Neural progenitor cell (in vitro differentiated cells): Measurements from ENCODE around the gene KCTD13. TPM values are rescaled to one million over a fixed set of nuclear protein-coding genes. Genes with fewer than 3 reads are reported as not detected.

Experiments used
- DNase-seq: peaks from one replicate; pipeline ENCODE4 v3.0.0-alpha.2; 2016; ENCODE audit warnings: low spot score
- H2AFZ ChIP-seq: fragments of 200-600 bp; sonication (generic); replicated peaks from 2 replicates; pipeline ENCODE4 v1.6.1; 2016; ENCODE audit warnings: antibody characterized with exemption
- H3F3A ChIP-seq: fragments of 200-600 bp; sonication (generic); 2 replicates; pipeline ENCODE4 v1.6.1; 2016; ENCODE audit warnings: antibody characterized with exemption, low read depth
- H3K27ac ChIP-seq: fragments of 200-600 bp; sonication (generic); 2 replicates; pipeline ENCODE4 v1.5.1; 2016; ENCODE audit warnings: mild to moderate bottlenecking
- H3K27me3 ChIP-seq: fragments of 200-600 bp; sonication (generic); 2 replicates; pipeline ENCODE4 v1.6.1; 2016; ENCODE audit warnings: mild to moderate bottlenecking, moderate library complexity
- H3K36me3 ChIP-seq: fragments of 200-600 bp; sonication (generic); 2 replicates; pipeline ENCODE4 v1.5.1; 2016
- H3K4me1 ChIP-seq: fragments of 200-600 bp; sonication (generic); 2 replicates; pipeline ENCODE4 v1.6.1; 2016; ENCODE audit warnings: mixed run types
- H3K4me2 ChIP-seq: fragments of 200-600 bp; sonication (generic); 2 replicates; pipeline ENCODE4 v1.6.1; 2016
- H3K4me3 ChIP-seq: fragments of 200-600 bp; sonication (generic); 2 replicates; pipeline ENCODE4 v1.5.1; 2016
- H3K79me2 ChIP-seq: fragments of 200-600 bp; sonication (generic); 2 replicates; pipeline ENCODE4 v1.6.1; 2016; ENCODE audit warnings: low read depth
- H3K9ac ChIP-seq: fragments of 200-600 bp; sonication (generic); 2 replicates; pipeline ENCODE4 v1.6.1; 2016
- H3K9me3 ChIP-seq: fragments of 200-600 bp; sonication (generic); 2 replicates; pipeline ENCODE4 v1.5.1; 2016; ENCODE audit warnings: low read depth
- H4K20me1 ChIP-seq: fragments of 200-600 bp; sonication (generic); 2 replicates; pipeline ENCODE4 v1.6.1; 2016; ENCODE audit warnings: low read depth
- H3K27ac Mint-ChIP-seq: 3 replicates; pipeline ENCODE4 v1.8.0; 2021; ENCODE audit warnings: mixed read lengths
- H3K27me3 Mint-ChIP-seq: 2 replicates; pipeline ENCODE4 v1.8.0; 2022; ENCODE audit warnings: low read depth, mild to moderate bottlenecking, inconsistent platforms, moderate library complexity, mixed read lengths; ENCODE audit not compliant: insufficient read depth
- H3K36me3 Mint-ChIP-seq: 3 replicates; pipeline ENCODE4 v1.8.0; 2021; ENCODE audit warnings: mixed read lengths
- H3K4me1 Mint-ChIP-seq: 3 replicates; pipeline ENCODE4 v1.8.0; 2021; ENCODE audit warnings: mixed read lengths
- H3K4me3 Mint-ChIP-seq: 3 replicates; pipeline ENCODE4 v1.8.0; 2021; ENCODE audit warnings: mild to moderate bottlenecking, moderate library complexity, mixed read lengths
- H3K9me3 Mint-ChIP-seq: 3 replicates; pipeline ENCODE4 v1.8.0; 2020; ENCODE audit warnings: mixed read lengths
- CTCF ChIP-seq: fragments of 200-600 bp; sonication (generic); IDR thresholded peaks from 2 replicates; pipeline ENCODE4 v1.5.1; 2017; ENCODE audit warnings: antibody characterized with exemption, mild to moderate bottlenecking
- EZH2 ChIP-seq: fragments of 200-600 bp; sonication (generic); IDR thresholded peaks from 2 replicates; pipeline ENCODE4 v1.6.1; 2017; ENCODE audit warnings: antibody characterized with exemption, mild to moderate bottlenecking, moderate library complexity
- EZH2phosphoT487 ChIP-seq: fragments of 200-600 bp; sonication (generic); IDR thresholded peaks from 2 replicates; pipeline ENCODE4 v1.6.1; 2017; ENCODE audit warnings: antibody characterized with exemption
- total RNA-seq: library from RNA; depleted of rRNA; stranded (reverse); fragments of >200 nt; gene quantifications from 2 replicates; pipeline ENCODE4 v1.2.3, GENCODE V29; 2015; ENCODE audit warnings: low replicate concordance

KCTD13 gene
- total RNA-seq, 1 donor from 2014 or later: 3.9 TPM

- Mint-ChIP-seq H3K27ac (peak overlapping the region; percentile 100), H3K4me3 (peak overlapping the region; percentile 99), H3K4me1 (peaks cover 6% of the 10 kb centered on the region), H3K36me3 (peaks cover 4% of the 10 kb centered on the region), H3K9me3 (no peaks in the 10 kb centered on the region), H3K27me3 (peaks cover 5% of the 10 kb centered on the region)
- Histone ChIP-seq H3K9me3 (no peaks in the 10 kb centered on the region), H3F3A (peaks cover 13% of the 10 kb centered on the region), H3K36me3 (no peaks in the 10 kb centered on the region), H3K9ac (no peak overlapping the region), H4K20me1 (peaks cover 5% of the 10 kb centered on the region), H3K27ac (no peak overlapping the region), H3K4me3 (no peak overlapping the region), H3K27me3 (no peaks in the 10 kb centered on the region), H2AFZ (no peak overlapping the region), H3K4me2 (peak overlapping the region; percentile 95), H3K4me1 (no peaks in the 10 kb centered on the region), H3K79me2 (peaks cover 23% of the 10 kb centered on the region)
- no peak for DNase-seq
- TF ChIP-seq CTCF (no peak), EZH2phosphoT487 (no peak), EZH2 (no peak)
Observed at GRCh38 chr16:29863669-29863984, 62.4 kb downstream of the KCTD13 start.

GRCh38 chr16:29862884-29863668 lies 63.0 kb downstream of the KCTD13 start, which contains the start of gene CDIPT:
Gene CDIPT (minus strand): TSS chr16:29863226. CDS start chr16:29862857, 369 bp downstream.
- peak within 1 kb of the TSS; percentile 99 for H3K4me3 Mint-ChIP-seq
- DNase-seq: peak; percentile 98
- no peaks in the 10 kb centered on the region for H3K9me3 Mint-ChIP-seq
- Histone ChIP-seq H3K27me3 (no peaks in the 10 kb centered on the region), H3K4me2 (peak within 1 kb of the TSS; percentile 95), H3K36me3 (no peaks in the 10 kb centered on the region), H3K4me1 (no peaks in the 10 kb centered on the region), H3K9ac (peak within 1 kb of the TSS; percentile 93), H2AFZ (peak within 1 kb of the TSS; percentile 98), H3K27ac (peak within 1 kb of the TSS; percentile 100), H3K9me3 (no peaks in the 10 kb centered on the region), H3K79me2 (peaks cover 23% of the 10 kb centered on the region), H3K4me3 (peak within 1 kb of the TSS; percentile 94), H4K20me1 (peaks cover 5% of the 10 kb centered on the region), H3F3A (peaks cover 13% of the 10 kb centered on the region)
- peaks cover 7% of the 10 kb centered on the region for H3K36me3 Mint-ChIP-seq
- TF ChIP-seq CTCF (peak; percentile 73), EZH2phosphoT487 (no peak)
- H3K4me1 Mint-ChIP-seq: peaks cover 6% of the 10 kb centered on the region
- H3K27me3 Mint-ChIP-seq: peaks cover 5% of the 10 kb centered on the region
- peak within 1 kb of the TSS; percentile 100 for H3K27ac Mint-ChIP-seq

- TF ChIP-seq EZH2phosphoT487: no peak
- TF ChIP-seq EZH2: no peak
- TF ChIP-seq CTCF: no peak
- H3K79me2 ChIP-seq: peaks cover 23% of the 10 kb centered on the region
- peak overlapping the region; percentile 98 for H2AFZ ChIP-seq
- peaks cover 5% of the 10 kb centered on the region for H4K20me1 ChIP-seq
- peak overlapping the region; percentile 94 for H3K4me3 ChIP-seq
- H3K4me1 Mint-ChIP-seq: peaks cover 6% of the 10 kb centered on the region
- peak overlapping the region; percentile 100 for H3K27ac ChIP-seq
- H3K4me3 Mint-ChIP-seq: peak overlapping the region; percentile 99
- H3K27me3 Mint-ChIP-seq: peaks cover 5% of the 10 kb centered on the region
- H3K27ac Mint-ChIP-seq: peak overlapping the region; percentile 95
- H3K9ac ChIP-seq: peak overlapping the region; percentile 93
- H3K36me3 Mint-ChIP-seq: peaks cover 7% of the 10 kb centered on the region
- no peaks in the 10 kb centered on the region for H3K9me3 Mint-ChIP-seq
- H3F3A ChIP-seq: peaks cover 13% of the 10 kb centered on the region
- H3K4me2 ChIP-seq: peak overlapping the region; percentile 95
- DNase-seq: peak; percentile 63
- H3K27me3 ChIP-seq: no peaks in the 10 kb centered on the region
- no peaks in the 10 kb centered on the region for H3K9me3 ChIP-seq
- no peaks in the 10 kb centered on the region for H3K36me3 ChIP-seq
- H3K4me1 ChIP-seq: no peaks in the 10 kb centered on the region
Observed at GRCh38 chr16:29862383-29862883, 63.6 kb downstream of the KCTD13 start.
